ENCODE data around the gene INPP5A. TPM values are rescaled to one million over a fixed set of nuclear protein-coding genes. Genes with fewer than 3 reads are reported as not detected.

INPP5A gene
- total RNA-seq, 1 experiment from 2014 or later, result 7.6 TPM

DNA sequence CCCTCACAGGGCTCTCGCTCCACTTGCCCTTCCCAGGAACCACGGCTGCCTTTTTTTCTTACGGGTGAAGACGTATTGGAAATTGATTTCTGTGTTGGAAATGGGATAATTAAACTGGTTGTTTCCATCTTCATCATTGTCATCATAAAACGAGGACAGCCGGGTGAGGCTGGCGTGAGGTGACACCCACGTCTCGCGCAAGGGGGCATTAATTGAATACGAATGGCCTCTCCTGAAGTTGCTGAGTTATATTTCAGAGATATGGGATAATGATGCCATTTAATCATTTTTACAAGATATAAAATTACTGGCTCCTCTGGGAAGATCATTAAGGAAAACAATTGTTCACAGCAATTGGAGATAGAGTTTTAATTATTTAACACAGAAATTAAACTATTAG is 266.7 kb downstream of the INPP5A start:
- H3K4me3 ChIP-seq, result no peak overlapping the region
- H3K27me3 ChIP-seq, result no peaks in the 10 kb centered on the region
- no peaks in the 10 kb centered on the region for H3K9me3 ChIP-seq
- H3K36me3 ChIP-seq, result no peaks in the 10 kb centered on the region
- no peak for DNase-seq

- no peaks in the 10 kb centered on the region for H3K27me3 ChIP-seq
- no peaks in the 10 kb centered on the region for H3K36me3 ChIP-seq
- no peaks in the 10 kb centered on the region for H3K9me3 ChIP-seq
- no peak for DNase-seq
- no peak overlapping the region for H3K4me3 ChIP-seq
Measured at GRCh38 chr10:132804785-132805426, 267.3 kb downstream of the INPP5A start.

DNA sequence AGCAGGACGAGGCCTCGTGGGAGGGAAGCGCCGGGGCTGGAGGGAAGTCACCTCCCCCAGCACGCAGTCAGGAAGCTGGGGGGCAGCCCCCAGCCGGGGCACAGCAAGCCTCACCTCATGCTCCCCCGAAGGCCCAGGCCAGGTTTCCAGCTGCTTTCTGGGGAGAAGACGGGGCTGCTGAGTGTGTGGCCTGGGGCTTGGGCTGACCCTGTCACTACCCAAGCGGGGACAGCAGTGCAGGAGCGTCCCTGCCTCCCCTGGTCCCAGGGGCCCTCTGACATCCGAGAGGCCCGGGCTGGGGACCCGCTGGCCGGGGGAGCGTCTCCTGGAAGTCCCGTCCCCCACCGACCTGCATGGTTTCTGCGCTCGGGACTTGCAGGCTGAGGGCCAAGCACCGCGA is 268.0 kb downstream of the INPP5A start:
- no peak overlapping the region for H3K4me3 ChIP-seq
- no peak for DNase-seq
- no peaks in the 10 kb centered on the region for H3K9me3 ChIP-seq
- no peaks in the 10 kb centered on the region for H3K27me3 ChIP-seq
- no peaks in the 10 kb centered on the region for H3K36me3 ChIP-seq

GRCh38 chr10:132806110-132806509 is 268.5 kb downstream of the INPP5A start:
- H3K9me3 ChIP-seq, result no peaks in the 10 kb centered on the region
- no peaks in the 10 kb centered on the region for H3K27me3 ChIP-seq
- H3K4me3 ChIP-seq, result no peak overlapping the region
- H3K36me3 ChIP-seq, result no peaks in the 10 kb centered on the region
- no peak for DNase-seq

- Histone ChIP-seq H3K27me3 (no peaks in the 10 kb centered on the region), H3K4me3 (no peak overlapping the region), H3K9me3 (no peaks in the 10 kb centered on the region), H3K36me3 (no peaks in the 10 kb centered on the region)
- DNase-seq, result no peak
Measured at GRCh38 chr10:132806561-132807003, 269.0 kb downstream of the INPP5A start.

DNA sequence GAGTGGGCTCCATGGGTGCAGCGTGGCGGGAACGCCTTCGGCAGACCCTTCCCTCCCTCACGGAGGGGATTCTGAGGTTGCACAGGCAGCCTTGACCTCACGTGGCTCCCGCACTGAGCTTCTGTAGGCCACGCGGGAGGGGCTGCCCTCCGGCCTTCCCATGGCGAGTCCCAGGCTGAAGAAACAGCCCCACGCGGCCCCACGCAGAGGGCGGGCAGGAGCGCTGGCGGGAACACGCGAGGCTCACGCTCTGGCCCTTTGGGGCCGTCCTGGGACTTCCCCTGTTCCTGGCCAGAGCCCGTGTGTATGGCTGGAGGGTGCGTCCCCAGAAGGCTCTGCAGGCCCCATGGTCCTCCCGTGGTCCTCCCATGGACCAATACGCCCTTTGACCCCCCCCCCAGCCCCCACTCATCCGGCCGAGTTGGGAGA is 270.0 kb downstream of the INPP5A start:
- H3K36me3 ChIP-seq, result no peaks in the 10 kb centered on the region
- H3K4me3 ChIP-seq, result no peak overlapping the region
- H3K9me3 ChIP-seq, result no peaks in the 10 kb centered on the region
- H3K27me3 ChIP-seq, result no peaks in the 10 kb centered on the region
- no peak for DNase-seq

DNA sequence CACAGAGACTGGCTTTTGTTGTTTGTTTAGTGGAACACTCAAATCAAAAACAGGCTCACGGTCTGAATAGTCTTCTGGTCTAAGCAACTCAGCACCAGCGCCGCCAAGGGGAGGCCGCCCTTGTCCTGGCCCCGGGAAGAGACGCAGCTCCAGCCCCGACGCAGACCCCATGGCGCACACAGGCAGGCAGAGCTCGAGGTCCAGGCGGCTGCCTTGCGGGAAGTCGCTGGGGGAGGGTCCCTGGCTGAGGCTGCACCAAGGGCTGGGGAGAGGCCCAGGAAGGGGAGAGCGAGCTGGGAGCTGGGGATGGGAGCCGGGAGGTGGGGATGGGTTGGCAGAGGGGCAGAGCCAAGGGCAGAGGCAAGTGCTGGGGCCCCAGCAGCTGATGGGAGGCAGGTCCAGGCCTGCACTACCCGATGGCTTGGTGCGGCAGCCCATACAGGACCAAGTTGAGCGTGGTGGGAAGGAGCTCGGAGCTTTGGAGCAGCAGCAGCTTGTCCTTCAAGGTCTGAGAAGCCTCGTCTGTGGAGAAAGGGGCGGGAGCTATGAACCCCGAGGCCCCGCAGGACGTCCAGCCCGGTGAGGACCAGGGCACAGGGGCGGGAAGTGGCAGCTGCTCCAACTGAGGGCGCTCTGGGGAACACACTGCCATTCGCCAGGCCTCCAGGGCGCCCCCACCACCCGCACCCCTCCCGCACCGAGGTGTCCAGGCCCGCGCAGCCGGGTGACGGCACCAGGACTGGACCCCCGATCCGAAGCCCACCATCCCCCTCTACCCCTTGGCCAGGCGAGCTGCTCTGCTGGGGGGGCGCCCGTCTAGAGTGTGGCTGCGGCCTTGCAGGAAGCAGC is 271.0 kb downstream of the INPP5A start:
- Histone ChIP-seq H3K4me3 (no peak overlapping the region), H3K36me3 (no peaks in the 10 kb centered on the region), H3K9me3 (no peaks in the 10 kb centered on the region), H3K27me3 (no peaks in the 10 kb centered on the region)
- DNase-seq, result no peak

DNA sequence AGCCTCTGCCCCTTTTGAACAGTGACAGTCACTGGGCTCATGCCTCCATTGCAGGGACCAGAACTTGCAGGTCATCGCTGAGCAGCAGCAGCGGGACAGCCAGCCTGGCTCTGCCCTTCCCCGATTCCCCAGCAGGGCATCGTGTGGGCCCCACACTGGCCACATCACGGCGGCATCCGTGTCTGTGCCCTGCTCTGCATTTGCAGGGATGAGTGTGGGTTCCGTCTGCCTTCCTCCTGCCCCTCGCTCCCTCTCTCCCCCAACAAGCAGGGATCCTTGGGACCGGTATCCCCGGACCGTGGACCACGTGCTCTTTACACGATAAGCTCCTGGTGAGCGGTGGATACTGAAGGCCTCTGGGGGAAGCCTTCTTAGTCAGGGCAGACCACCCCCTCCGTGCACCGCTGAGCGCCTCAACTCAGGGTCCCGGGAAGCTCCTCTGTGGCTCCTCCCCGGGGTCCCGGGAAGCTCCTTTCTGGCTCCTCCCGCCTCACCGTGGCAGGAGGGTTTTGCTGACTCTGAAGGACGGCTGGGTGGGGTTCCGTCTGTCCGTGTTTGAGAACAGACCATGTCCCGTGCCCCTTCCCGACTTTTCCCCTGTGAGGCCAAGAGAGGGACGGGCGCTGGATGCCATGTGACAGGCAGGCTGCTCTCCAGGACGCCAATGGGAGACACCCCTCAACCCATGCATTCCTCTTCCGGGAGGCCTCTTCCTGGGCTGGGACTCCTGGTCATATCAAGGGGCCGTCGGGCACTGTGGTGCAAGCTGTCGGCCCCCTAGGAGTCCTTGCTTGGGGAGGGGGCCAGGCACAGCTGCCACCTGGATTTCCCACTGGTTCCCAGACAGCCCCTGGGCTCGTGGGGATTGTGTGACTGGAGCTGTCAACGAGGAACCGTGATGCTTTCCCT is 271.9 kb downstream of the INPP5A start:
- H3K4me3 ChIP-seq, result no peak overlapping the region
- H3K36me3 ChIP-seq, result no peaks in the 10 kb centered on the region
- DNase-seq, result no peak
- no peaks in the 10 kb centered on the region for H3K9me3 ChIP-seq
- no peaks in the 10 kb centered on the region for H3K27me3 ChIP-seq

DNA sequence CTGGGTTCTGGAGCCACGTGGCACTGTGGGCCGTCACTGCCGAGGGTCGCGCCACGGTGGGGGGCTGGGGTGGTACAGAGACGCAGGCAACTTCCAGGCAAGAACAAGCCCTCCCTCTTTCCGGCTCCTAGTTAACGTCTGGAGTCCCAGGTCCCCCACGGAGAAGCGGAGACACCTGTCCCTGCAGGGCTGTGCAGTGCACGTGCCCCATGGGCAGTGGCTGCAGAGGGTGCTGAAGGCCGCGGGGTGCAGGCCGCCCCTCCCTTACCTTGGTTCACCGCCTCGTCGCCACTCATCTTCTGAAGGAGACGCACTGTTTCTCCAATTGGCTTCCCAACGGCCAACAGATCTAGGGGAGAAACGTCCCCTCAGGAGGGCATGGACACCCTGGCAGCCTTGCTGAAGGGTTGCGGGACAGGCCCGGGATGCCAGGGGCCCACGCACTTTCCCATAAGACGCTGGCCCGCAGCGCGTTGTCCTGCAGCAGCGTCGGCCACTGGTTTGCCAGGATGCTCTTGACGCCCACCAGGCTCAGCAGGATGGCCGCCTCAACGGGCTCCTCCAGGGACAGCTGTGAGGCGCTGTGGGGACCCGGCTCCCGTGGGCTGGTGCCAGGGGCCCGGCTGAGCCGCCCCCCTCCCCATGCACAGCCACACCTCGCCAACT is 272.7 kb downstream of the INPP5A start:
- no peaks in the 10 kb centered on the region for H3K27me3 ChIP-seq
- no peak for DNase-seq
- H3K36me3 ChIP-seq, result no peaks in the 10 kb centered on the region
- H3K9me3 ChIP-seq, result no peaks in the 10 kb centered on the region
- H3K4me3 ChIP-seq, result no peak overlapping the region

- no peak overlapping the region for H3K4me3 ChIP-seq
- H3K9me3 ChIP-seq, result no peaks in the 10 kb centered on the region
- no peaks in the 10 kb centered on the region for H3K36me3 ChIP-seq
- DNase-seq, result no peak
- H3K27me3 ChIP-seq, result peaks cover 5% of the 10 kb centered on the region; the same call in 1 of the 2 replicates
Measured at GRCh38 chr10:132810807-132811700, 273.5 kb downstream of the INPP5A start.

DNA sequence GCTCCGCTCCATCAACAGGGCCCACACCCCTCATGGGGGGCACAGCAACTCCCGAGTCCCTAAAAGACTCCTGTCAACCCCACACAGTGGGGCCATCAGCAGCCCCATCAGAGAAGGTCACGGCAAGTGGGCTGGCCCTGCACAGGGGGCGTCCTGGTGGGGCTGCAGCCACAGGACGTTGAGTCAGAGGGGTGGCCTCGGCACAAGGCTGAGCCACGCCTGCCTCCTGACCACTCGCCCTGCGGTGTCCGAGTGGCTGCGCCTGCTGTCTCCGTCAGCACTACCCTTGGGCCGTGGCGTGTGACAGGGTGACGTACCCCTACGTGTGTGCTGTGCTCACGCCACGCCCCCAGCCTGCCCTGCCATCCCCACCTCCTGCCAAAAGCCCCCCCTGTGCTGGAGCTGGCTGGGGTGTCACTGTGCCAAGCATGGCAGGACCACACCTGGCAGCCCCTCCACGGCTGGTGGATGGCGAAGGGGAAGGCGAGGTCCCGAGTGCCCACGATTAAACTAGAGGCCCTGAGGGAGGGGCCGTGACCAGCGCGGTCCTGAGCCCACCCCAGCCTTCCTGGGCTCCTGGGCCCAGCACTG is 274.4 kb downstream of the INPP5A start:
- no peaks in the 10 kb centered on the region for H3K36me3 ChIP-seq
- DNase-seq, result no peak
- no peak overlapping the region for H3K4me3 ChIP-seq
- H3K27me3 ChIP-seq, result peaks cover 15% of the 10 kb centered on the region
- H3K9me3 ChIP-seq, result no peaks in the 10 kb centered on the region

DNA sequence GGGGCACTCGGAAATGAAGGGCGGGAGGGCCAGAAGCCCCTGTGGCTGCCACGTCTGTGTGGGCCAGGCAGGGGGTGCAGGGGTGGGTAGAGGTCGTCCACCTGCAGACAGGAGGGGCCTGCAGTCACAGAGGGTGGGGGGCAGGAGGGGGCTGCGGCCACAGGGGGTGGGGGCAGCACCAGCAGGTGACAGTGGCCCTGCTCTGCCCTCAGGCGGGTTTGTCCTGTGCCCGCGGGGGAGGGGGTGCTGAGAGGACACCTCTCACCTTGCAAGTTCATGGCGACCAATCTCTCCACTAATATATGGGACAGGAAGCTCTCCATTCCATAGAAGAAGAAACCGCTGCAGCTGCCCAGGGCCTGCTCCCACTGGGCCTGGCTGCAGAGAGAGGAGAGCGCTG is 274.9 kb downstream of the INPP5A start:
- H3K4me3 ChIP-seq, result no peak overlapping the region

DNA sequence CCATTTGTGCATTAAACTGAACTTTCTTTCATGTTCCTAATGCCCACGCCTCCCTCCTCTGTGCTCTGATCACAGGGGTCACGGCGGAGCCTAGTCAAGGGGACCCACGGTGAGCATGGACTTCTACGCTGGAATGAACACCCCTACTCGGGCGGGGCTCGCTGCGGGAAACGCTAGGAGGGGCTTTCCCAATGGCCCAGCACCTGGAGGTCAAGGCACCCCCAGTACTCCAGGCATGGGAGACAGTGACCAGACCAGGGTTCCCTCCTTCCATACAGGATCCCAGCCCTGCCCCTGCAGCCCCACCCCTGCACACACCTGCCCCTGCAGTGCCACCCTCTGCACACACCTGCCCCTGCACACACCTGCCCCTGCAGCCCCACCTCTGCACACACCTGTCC is 275.4 kb downstream of the INPP5A start:
- no peaks in the 10 kb centered on the region for H3K9me3 ChIP-seq
- no peak overlapping the region for H3K4me3 ChIP-seq

More for the DNA sequence above, 274.9 kb downstream of the INPP5A start:
- H3K36me3 ChIP-seq, result no peaks in the 10 kb centered on the region
- no peaks in the 10 kb centered on the region for H3K9me3 ChIP-seq
- H3K27me3 ChIP-seq, result peaks cover 20% of the 10 kb centered on the region
- no peak for DNase-seq

DNA sequence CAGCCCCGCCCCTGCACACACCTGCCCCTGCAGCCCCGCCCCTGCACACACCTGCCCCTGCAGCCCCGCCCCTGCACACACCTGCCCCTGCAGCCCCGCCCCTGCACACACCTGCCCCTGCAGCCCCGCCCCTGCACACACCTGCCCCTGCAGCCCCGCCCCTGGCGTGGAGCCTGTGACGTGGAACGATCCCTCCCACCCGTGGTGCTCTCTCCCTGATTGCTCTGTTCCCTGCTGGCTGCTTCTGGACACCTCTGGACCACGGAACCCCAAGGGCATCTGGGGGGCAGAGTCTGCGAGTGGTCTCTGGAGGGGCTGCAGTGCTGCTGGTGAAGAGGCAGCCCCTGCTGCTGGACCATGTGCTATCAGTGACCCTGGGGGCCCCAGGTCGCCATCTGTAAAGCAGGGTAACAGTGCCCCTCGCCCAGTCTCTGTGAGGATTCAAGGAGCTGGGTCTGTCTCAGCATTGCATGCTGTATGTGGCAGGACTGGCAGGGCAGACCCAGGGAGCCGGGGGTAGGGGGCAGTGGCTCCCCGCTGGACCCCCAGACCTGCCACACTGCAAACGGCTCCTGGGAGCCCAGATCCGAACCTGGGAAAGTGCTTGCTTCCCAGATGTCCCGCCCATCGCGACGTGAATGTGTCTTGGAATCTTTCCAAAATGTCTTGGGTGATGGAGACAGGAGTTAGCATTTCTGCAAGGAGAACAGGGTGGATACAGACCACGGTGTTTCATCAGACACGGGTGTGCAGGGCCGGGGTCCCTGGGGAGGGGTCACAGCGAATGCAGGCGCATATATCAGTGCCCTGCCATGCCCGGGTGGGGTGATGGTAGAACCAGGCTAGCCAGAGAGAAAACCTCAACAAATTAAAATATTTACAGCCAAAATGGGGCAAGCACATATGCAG is 276.2 kb downstream of the INPP5A start:
- no peak for DNase-seq
- Histone ChIP-seq H3K36me3 (no peaks in the 10 kb centered on the region), H3K4me3 (no peak overlapping the region), H3K27me3 (peaks cover 30% of the 10 kb centered on the region), H3K9me3 (no peaks in the 10 kb centered on the region)

More for the DNA sequence above, 275.4 kb downstream of the INPP5A start:
- Histone ChIP-seq H3K27me3 (peaks cover 25% of the 10 kb centered on the region), H3K36me3 (no peaks in the 10 kb centered on the region)
- no peak for DNase-seq
